HCT116 (cell line): ENCODE results near the gene VTI1A.

Source experiments
- CEBPB ChIP-seq: IDR thresholded peaks from 2 replicates; pipeline ENCODE4 v1.6.1; 2012; ENCODE audit warnings: low read depth
- CTCF ChIP-seq, 3 experiments: fragments of 200-600 bp in 1 of 3; sonication (generic) in 1 of 3; IDR thresholded peaks in 2 of 3; conservative IDR thresholded peaks in 1 of 3; 2 replicates each; pipeline ENCODE4 v1.5.1; 2012 to 2017; ENCODE audit warnings: low read depth in 2 of 3, low read length in 2 of 3, antibody characterized with exemption in 1 of 3, borderline replicate concordance in 1 of 3, control low read depth in 1 of 3, mild to moderate bottlenecking in 1 of 3, mixed read lengths in 1 of 3, mixed run types in 1 of 3, moderate library complexity in 1 of 3; ENCODE audit not compliant: insufficient read depth in 1 of 3
- EGR1 ChIP-seq: IDR thresholded peaks from 2 replicates; pipeline ENCODE4 v1.6.1; 2012; ENCODE audit warnings: low read depth
- JUND ChIP-seq: IDR thresholded peaks from 2 replicates; pipeline ENCODE4 v1.6.1; 2012
- POLR2A ChIP-seq: IDR thresholded peaks from 2 replicates; pipeline ENCODE4 v1.7.0; 2011; ENCODE audit warnings: borderline replicate concordance; ENCODE audit not compliant: insufficient read depth, insufficient read length; ENCODE audit errors: extremely low read depth
- POLR2AphosphoS5 ChIP-seq: IDR thresholded peaks from 2 replicates; pipeline ENCODE4 v1.6.1; 2011; ENCODE audit warnings: mild to moderate bottlenecking, low read depth, low read length, moderate library complexity
- TCF7L2 ChIP-seq: IDR thresholded peaks from 2 replicates; pipeline ENCODE4 v1.7.0; 2011; ENCODE audit warnings: borderline replicate concordance, inconsistent platforms; ENCODE audit not compliant: insufficient read depth, insufficient read length; ENCODE audit errors: extremely low read depth
- YY1 ChIP-seq: IDR thresholded peaks from 2 replicates; pipeline ENCODE4 v1.6.1; 2011; ENCODE audit warnings: low read length, low read depth, moderate library complexity, mild to moderate bottlenecking; ENCODE audit not compliant: insufficient replicate concordance; ENCODE audit errors: extremely low read depth
- ZBTB33 ChIP-seq: IDR thresholded peaks from 2 replicates; pipeline ENCODE4 v1.6.1; 2011; ENCODE audit warnings: mild to moderate bottlenecking, low read length, moderate library complexity; ENCODE audit not compliant: insufficient replicate concordance; ENCODE audit errors: extremely low read depth
- ZNF274 ChIP-seq: fragments of 200-500 bp; sonication (Bioruptor generic); IDR thresholded peaks from 2 replicates; pipeline ENCODE4 v1.6.1; 2014; ENCODE audit warnings: mild to moderate bottlenecking, low read depth, low read length, inconsistent platforms

DNA sequence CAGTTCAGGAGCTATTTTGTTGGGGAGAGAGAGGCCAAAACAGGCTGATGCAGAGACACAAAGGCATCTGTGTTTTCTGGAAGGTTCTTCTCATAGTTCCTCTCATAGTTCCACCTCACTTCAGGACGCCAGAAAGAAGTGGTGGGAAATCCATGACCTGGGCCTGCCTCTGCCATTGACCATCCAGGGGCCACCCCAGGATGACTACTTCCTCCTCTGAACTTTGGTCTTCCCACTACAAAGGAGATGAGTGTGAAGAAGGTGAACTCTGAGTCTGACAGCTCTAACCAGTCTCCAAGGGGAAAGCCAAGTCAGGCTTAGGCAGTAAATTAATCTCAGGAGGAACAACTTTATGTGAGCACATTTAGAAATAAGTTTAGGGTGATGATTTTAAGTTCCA is 327.2 kb downstream of the VTI1A start:
- TF ChIP-seq CTCF (IDR thresholded peaks at IDR 0.05 in 2 of 3, conservative IDR thresholded peaks at IDR 0.05 in 1 of 3; ENCODE audit: borderline replicate concordance in 1 of 3, insufficient read depth in 1 of 3, low read depth in 2 of 3, low read length in 2 of 3) (no peak), CEBPB (no peak), YY1 (no peak), ZNF274 (no peak), EGR1 (no peak), POLR2AphosphoS5 (no peak), ZBTB33 (no peak), TCF7L2 (no peak), POLR2A (no peak), JUND (no peak)
